GM10847 (cell line): Measurements from ENCODE around the gene CHMP4A.
A peak's percentile ranks its signal among the peaks of the same experiment; 100 is the strongest.

ENCODE experiments used
- POLR2A ChIP-seq: IDR thresholded peaks from 2 replicates; pipeline ENCODE4 v1.6.1; 2011; ENCODE audit not compliant: insufficient read length; ENCODE audit errors: extremely low read depth

The CHMP4A gene

DNA sequence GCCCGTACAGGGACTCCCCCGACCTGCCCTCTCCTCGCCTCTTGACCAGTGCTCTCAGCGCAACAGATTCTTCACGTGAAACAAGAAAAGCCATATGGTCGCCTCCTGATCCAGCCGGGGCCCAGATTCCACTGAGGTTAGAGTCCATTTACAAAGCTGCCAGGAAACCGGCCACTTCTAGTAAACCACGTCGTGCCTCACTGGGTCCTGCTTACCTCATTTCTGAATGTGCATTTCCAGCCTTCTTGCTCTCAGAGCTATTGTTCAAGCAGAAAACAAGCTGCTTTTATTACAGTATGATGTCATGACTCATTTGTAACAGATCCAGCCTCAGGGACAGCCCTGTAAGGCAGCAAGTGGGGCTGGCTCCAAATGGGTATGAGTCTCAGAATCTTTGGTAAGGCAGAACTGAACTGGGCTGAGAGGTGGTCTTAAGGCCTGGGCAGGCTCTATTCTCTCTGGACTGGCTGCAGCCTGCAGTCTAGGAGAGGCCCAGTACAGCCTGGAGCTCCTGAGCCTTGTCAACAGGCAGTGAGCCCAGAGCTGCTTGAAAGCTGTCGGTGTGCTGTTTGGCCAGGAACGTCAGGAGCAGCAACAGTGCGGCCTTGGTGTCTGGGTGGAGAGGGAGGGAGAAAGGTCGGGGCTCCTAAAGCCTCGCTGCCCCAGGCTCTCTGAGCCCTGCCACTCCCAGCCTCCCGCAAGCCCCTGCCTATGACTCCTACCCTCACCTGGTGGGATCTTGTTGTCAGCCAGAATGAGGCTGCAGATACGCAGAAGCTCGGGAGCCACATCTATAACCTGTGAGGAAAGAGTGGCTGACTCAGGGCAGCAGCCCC is 33.1 kb downstream of the CHMP4A start:
- no peak for TF ChIP-seq POLR2A

GRCh38 chr14:24179294-24179960 is 33.9 kb downstream of the CHMP4A start:
- TF ChIP-seq POLR2A, result no peak

DNA sequence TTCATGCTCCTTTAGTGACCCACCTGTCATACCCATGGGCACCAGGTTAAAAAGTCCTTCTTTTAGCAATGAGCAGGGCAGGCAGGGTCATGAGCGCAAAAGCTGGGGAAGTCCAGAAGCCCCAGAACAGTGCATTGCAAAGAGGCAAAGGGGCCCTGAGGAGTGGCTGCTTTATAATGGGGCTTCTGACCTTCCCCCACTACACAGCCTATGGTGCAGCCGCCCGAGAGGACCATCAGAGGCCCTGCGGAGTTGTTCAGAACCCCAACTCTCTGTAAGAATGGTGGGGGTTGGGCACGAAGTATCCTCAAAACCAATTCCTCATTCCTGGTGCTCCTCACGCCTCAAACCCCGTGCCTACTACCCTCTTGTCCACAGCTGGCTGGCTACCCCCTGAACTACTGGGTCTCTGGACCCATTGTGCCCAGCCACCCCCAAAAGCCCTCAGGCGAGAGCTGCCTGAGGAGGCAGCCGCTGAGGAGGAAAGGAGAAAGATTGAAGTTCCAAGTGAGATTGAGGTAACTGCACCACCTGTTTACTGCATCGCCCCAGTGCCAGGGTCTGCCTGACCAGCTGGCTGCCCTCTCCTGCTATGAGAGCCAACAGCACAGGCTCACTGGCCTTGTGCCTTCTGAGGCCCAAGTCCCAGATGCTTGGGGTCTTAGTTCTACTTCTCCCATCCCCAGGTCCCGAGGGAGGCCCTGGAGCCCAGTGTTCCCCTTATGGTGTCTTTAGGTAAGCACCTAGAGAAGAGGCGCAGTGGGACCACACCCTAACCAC is 34.7 kb downstream of the CHMP4A start:
- TF ChIP-seq POLR2A, result no peak

DNA sequence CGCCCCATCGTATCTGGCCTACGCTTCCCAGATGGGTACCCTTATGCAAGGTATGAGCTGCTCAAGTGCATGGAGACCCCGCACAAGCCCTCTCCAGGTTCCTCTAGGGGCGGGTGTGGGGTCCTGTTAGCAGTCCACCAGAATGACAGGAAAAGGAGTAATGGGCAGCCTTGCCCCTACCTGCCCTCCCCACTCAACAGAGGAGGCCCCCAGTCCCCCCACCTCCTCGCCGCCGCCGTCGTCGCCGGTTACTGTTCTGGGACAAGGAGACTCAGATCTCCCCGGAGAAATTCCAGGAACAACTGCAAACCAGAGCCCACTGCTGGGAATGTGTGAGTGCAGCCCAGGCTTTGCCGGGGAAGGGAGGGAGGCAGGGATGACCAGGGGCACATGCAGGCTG is 35.4 kb downstream of the CHMP4A start:
- TF ChIP-seq POLR2A, result no peak

- TF ChIP-seq POLR2A, result no peak
These were observed 36.1 kb downstream of the CHMP4A start for GRCh38 chr14:24177041-24177825.

GRCh38 chr14:24176599-24176998 is 36.7 kb downstream of the CHMP4A start:
- TF ChIP-seq POLR2A, result no peak

DNA sequence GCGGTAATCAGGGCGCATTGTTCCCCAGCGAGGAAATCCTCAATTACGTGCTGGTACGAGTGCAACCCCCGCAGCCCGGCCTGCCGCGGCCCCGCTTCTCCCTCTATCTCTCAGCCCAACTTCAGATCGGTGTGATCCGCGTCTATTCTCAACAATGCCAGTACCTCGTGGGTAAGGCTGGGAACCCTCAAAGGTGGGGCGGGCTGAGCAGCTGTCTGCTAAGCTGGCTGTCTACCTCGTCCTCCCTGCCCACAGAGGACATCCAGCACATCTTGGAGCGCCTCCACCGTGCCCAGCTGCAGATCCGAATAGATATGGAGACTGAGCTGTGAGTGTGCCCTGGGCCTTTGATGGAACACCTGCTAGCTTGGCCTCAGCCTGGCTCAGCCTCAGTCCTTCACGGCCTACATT is 40.4 kb downstream of the CHMP4A start:
- TF ChIP-seq POLR2A, result no peak

GRCh38 chr14:24172261-24172860 is 40.9 kb downstream of the CHMP4A start:
- no peak for TF ChIP-seq POLR2A

DNA sequence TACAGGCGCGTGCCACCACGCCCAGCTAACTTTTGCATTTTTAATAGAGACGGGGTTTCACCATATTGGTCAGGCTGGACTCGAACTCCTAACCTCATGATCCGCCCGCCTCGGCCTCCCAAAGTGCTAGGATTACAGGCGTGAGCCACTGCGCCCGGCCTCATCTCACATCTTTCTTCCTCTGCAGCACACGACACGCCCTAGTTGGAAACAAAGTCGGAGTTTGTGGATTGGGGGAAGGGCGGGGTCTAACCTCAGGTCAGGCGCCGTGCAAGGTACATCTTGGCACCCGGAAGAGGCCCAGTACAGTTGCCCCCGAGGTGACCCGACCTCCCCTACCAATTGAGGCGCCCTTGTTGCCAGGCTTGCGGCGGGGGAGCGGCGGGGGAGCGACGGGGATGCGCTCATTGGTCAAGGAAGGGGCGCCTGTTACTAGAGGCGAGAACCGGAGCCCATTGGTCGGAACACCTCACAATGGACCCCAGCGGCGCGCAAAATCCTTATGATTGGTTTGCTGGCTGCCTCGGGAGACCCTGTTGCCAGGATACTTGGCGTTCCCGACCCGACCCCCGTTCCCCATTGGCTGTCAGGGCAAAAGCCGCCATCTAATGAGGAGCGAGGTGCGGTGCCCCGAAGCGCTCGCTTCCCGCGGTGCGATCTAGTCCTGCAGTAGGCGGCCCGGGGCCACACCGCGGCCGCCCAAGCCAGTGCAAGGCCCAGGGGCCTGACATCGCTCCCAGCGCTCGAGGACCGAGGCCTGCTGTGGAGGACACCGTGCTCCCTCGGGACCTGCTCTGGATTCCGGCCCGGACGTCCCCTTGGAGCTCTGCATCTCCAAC is 41.6 kb downstream of the CHMP4A start, which contains the start of gene REC8:
Gene REC8 (plus strand): TSS at position 659 of the 839 bp plus-strand sequence. CDS start 473 bp downstream, outside the sequence.
- peak; percentile 57 for TF ChIP-seq POLR2A

- TF ChIP-seq POLR2A, result no peak
These were observed 45.7 kb downstream of the CHMP4A start for GRCh38 chr14:24167469-24168114.

DNA sequence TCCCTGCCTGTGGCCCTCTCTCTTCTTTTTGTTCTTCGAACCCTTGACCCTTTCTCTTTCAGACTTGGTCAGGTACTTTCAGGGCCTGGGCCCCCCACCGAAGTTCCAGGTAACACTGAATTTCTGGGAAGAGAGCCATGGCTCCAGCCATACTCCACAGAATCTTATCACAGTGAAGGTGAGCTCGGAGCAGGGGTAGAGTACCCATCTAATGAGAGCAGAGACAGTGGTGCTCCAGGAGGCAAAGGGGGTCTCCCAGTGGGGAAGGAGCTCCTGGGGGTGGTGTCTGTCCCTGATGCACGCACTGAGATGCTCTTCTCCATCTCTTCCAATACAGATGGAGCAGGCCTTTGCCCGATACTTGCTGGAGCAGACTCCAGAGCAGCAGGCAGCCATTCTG is 47.5 kb downstream of the CHMP4A start:
- TF ChIP-seq POLR2A, result no peak

GRCh38 chr14:24164518-24164991 is 48.7 kb downstream of the CHMP4A start:
- TF ChIP-seq POLR2A, result no peak

DNA sequence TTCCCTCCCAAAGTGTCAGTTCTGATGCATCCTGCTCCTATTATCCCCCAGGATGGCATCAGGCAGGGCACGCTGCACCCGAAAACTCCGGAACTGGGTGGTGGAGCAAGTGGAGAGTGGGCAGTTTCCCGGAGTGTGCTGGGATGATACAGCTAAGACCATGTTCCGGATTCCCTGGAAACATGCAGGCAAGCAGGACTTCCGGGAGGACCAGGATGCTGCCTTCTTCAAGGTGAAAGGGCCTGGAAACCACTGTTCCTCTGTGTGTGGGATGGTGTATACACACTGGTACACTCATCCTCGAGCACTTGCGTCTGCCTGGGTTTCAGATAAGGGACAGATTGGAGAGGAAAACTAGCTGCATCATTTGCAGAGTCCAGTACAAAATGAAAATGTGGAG is 51.2 kb downstream of the CHMP4A start:
- TF ChIP-seq POLR2A, result no peak
